Smooth muscle cell (in vitro differentiated cells): ENCODE results near the gene SRRM4. TPM values are rescaled to one million over a fixed set of nuclear protein-coding genes. Genes with fewer than 3 reads are reported as not detected.

Experiments used
- DNase-seq: peaks from one replicate; lab custom pipeline; 2025; ENCODE audit not compliant: unreplicated experiment; lab: John Stamatoyannopoulos, UW
- H2AFZ ChIP-seq: fragments of 200-600 bp; sonication (generic); 2 replicates; pipeline ENCODE4 v1.6.0; 2016; ENCODE audit warnings: antibody characterized with exemption, low read depth, mild to moderate bottlenecking
- H3F3A ChIP-seq: fragments of 200-600 bp; sonication (generic); 2 replicates; pipeline ENCODE4 v1.6.0; 2017; ENCODE audit warnings: antibody characterized with exemption, low read depth
- H3K27ac ChIP-seq: fragments of 200-600 bp; sonication (generic); 2 replicates; pipeline ENCODE4 v1.5.1; 2016; ENCODE audit warnings: low read depth, mild to moderate bottlenecking
- H3K27me3 ChIP-seq: fragments of 200-600 bp; sonication (generic); 2 replicates; pipeline ENCODE4 v1.6.1; 2016; ENCODE audit warnings: low read depth, mild to moderate bottlenecking
- H3K36me3 ChIP-seq: fragments of 200-600 bp; sonication (generic); 2 replicates; pipeline ENCODE4 v1.5.1; 2016; ENCODE audit warnings: low read depth
- H3K4me1 ChIP-seq: fragments of 200-600 bp; sonication (generic); 2 replicates; pipeline ENCODE4 v1.5.1; 2016; ENCODE audit warnings: low read depth
- H3K4me2 ChIP-seq: fragments of 200-600 bp; sonication (generic); 2 replicates; pipeline ENCODE4 v1.6.0; 2016; ENCODE audit warnings: mild to moderate bottlenecking
- H3K4me3 ChIP-seq: fragments of 200-600 bp; sonication (generic); 2 replicates; pipeline ENCODE4 v1.5.1; 2016; ENCODE audit warnings: mild to moderate bottlenecking
- H3K79me2 ChIP-seq: fragments of 200-600 bp; sonication (generic); 2 replicates; pipeline ENCODE4 v1.6.0; 2016; ENCODE audit warnings: low read depth, mild to moderate bottlenecking
- H3K9ac ChIP-seq: fragments of 200-600 bp; sonication (generic); 2 replicates; pipeline ENCODE4 v1.6.0; 2016; ENCODE audit warnings: low read depth
- H3K9me3 ChIP-seq: fragments of 200-600 bp; sonication (generic); replicated peaks from 2 replicates; pipeline ENCODE4 v1.5.1; 2016; ENCODE audit warnings: low read depth
- H4K20me1 ChIP-seq: fragments of 200-600 bp; sonication (generic); 2 replicates; pipeline ENCODE4 v1.6.0; 2016; ENCODE audit warnings: low read depth
- WGBS: methylation state at CpG from one replicate; pipeline ENCODE4 v1.1.7; 2016; ENCODE audit warnings: low lambda C conversion rate; 5-methylcytosine and 5-hydroxymethylcytosine counted together
- polyA plus RNA-seq: library from polyadenylated mRNA; unstranded; fragments of >200 nt; fragmentation: Nextera tagmentation; extraction: Ambion mirVana; gene quantifications from 2 replicates; pipeline ENCODE4 v1.2.1, GENCODE V29; 2016
- total RNA-seq: library from RNA; depleted of rRNA; stranded (reverse); fragments of >200 nt; gene quantifications from 2 replicates; pipeline ENCODE4 v1.2.3, GENCODE V29; 2014
- TF ChIP-seq, protein P1 (sequence below): fragments of 200-600 bp; sonication (generic); IDR thresholded peaks from 2 replicates; pipeline ENCODE4 v1.5.1; 2017; ENCODE audit warnings: borderline replicate concordance, mild to moderate bottlenecking, antibody characterized with exemption; ENCODE audit not compliant: insufficient read depth, poor library complexity, severe bottlenecking

The SRRM4 gene
- total and polyA plus RNA-seq, 2 experiments from 2014 or later = 0.04 TPM; not detected in 1

DNA sequence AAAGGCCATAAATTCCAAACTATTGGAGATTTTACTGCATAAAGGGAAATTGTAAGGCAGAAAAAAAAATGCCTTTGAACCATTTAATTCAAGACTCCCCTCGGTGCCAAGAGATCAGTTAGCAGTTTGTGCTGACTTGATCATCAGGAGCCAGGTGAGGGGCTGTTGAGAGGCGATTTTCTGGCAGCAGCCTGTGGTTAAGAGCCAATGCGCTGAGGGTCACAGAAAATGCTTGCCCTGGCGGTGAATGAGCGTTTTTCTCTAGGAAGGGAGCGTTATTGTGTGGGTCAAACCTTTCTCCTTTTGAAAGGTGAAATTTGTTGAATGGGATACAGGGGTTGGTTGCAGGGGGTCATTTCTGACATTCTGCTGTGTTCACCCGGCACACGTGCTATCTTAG, 4.7 kb downstream of the SRRM4 start:
- Histone ChIP-seq H3F3A (no peaks in the 10 kb centered on the region), H3K9me3 (no peaks in the 10 kb centered on the region), H2AFZ (no peak overlapping the region), H4K20me1 (no peaks in the 10 kb centered on the region), H3K4me1 (no peaks in the 10 kb centered on the region), H3K4me2 (no peak overlapping the region), H3K79me2 (no peaks in the 10 kb centered on the region), H3K4me3 (no peak overlapping the region), H3K36me3 (no peaks in the 10 kb centered on the region), H3K27ac (no peak overlapping the region), H3K9ac (no peak overlapping the region), H3K27me3 (peaks cover 59% of the 10 kb centered on the region)
- 35% methylated on average over 6 of the region's 8 CpGs for WGBS
- TF ChIP-seq, protein P1, sequence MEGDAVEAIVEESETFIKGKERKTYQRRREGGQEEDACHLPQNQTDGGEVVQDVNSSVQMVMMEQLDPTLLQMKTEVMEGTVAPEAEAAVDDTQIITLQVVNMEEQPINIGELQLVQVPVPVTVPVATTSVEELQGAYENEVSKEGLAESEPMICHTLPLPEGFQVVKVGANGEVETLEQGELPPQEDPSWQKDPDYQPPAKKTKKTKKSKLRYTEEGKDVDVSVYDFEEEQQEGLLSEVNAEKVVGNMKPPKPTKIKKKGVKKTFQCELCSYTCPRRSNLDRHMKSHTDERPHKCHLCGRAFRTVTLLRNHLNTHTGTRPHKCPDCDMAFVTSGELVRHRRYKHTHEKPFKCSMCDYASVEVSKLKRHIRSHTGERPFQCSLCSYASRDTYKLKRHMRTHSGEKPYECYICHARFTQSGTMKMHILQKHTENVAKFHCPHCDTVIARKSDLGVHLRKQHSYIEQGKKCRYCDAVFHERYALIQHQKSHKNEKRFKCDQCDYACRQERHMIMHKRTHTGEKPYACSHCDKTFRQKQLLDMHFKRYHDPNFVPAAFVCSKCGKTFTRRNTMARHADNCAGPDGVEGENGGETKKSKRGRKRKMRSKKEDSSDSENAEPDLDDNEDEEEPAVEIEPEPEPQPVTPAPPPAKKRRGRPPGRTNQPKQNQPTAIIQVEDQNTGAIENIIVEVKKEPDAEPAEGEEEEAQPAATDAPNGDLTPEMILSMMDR = no peak
- no peak for DNase-seq

DNA sequence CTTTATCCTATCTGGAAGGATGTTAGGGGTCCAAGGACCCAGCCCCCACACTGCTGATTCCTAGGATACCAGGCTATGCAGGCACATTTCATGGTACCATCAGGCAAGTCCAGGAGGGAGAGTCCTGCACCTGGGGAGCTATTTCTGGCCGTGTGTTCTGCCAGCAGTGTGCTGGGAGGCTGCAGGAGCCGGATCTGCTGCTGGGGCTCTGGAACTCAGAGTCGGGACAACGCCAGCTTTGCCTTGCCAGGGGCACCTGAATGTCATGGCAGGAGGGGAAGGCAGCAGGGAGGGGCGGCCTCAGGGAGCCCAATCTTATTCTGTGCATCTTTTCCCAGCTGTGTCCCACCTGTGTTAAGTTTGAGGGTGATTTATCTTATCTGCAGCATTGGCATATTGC, 17.8 kb downstream of the SRRM4 start:
- Histone ChIP-seq H4K20me1 (no peaks in the 10 kb centered on the region), H3F3A (no peaks in the 10 kb centered on the region), H3K27me3 (peaks cover 14% of the 10 kb centered on the region), H3K27ac (no peak overlapping the region), H3K79me2 (no peaks in the 10 kb centered on the region), H3K4me2 (no peak overlapping the region), H3K9ac (no peak overlapping the region), H3K36me3 (no peaks in the 10 kb centered on the region), H3K4me3 (no peak overlapping the region), H3K9me3 (no peaks in the 10 kb centered on the region), H2AFZ (no peak overlapping the region), H3K4me1 (peaks cover 2% of the 10 kb centered on the region)
- WGBS = 69% methylated on average over 5 of the region's 5 CpGs
- TF ChIP-seq, protein P1 = no peak
- DNase-seq = no peak

DNA sequence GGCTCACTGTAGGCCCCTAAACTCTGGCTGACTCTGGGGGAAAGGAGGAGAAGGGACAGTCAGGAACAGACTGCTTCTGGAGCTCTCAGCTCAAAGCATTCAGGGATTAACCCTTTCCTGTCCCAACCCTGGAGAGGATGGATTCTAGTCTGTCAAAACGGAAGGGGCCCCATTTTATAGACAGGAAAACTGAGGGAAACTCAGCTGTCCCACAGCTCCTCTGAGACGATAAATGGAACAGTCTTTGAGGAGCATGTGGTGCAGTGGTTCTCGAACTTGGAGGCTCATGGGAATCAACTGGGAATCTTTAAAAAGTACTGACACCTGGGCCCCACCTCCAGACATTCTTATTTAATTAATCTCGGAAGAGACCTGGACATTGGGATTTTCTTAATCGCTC, 23.7 kb downstream of the SRRM4 start:
- peaks cover 2% of the 10 kb centered on the region for H3K27me3 ChIP-seq
- WGBS = 77% methylated on average over 5 of the region's 5 CpGs
- TF ChIP-seq, protein P1 = no peak

DNA sequence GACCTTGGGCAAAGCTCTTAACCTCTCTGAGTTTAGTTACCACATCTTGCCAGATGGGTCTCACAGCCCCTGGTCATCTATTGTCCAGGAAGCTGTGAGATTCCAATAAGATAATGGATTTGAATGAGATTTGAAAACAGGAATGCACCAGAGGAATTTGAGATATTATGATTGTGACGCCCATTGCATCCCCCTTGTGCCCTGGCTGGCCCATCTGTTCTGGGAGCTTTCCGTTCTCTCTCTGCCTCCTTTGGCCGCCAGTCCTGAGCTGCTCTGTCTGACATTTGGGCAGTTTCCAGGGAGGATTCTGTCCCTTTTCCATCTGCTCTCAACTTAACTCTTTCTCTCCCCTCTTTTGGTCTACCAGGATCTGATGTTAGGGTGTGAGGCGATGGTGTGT, 24.6 kb downstream of the SRRM4 start:
- Histone ChIP-seq H3K27ac (no peak overlapping the region), H3K4me1 (peaks cover 29% of the 10 kb centered on the region), H3K9ac (no peak overlapping the region), H3K9me3 (no peaks in the 10 kb centered on the region), H3K36me3 (no peaks in the 10 kb centered on the region), H3F3A (no peaks in the 10 kb centered on the region), H3K4me2 (no peak overlapping the region), H4K20me1 (no peaks in the 10 kb centered on the region), H3K4me3 (no peak overlapping the region), H2AFZ (no peak overlapping the region), H3K79me2 (no peaks in the 10 kb centered on the region), H3K27me3 (no peaks in the 10 kb centered on the region)
- DNase-seq = no peak
- TF ChIP-seq, protein P1 = no peak
- 74% methylated on average over 4 of the region's 4 CpGs for WGBS

More for the DNA sequence above, 23.7 kb downstream of the SRRM4 start:
- no peak overlapping the region for H3K27ac ChIP-seq
- no peaks in the 10 kb centered on the region for H3K9me3 ChIP-seq
- H3K9ac ChIP-seq = no peak overlapping the region
- no peaks in the 10 kb centered on the region for H3K36me3 ChIP-seq
- no peak overlapping the region for H3K4me2 ChIP-seq
- peaks cover 29% of the 10 kb centered on the region for H3K4me1 ChIP-seq
- no peaks in the 10 kb centered on the region for H4K20me1 ChIP-seq
- no peak overlapping the region for H2AFZ ChIP-seq
- H3F3A ChIP-seq = no peaks in the 10 kb centered on the region
- DNase-seq = no peak
- H3K4me3 ChIP-seq = no peak overlapping the region
- H3K79me2 ChIP-seq = no peaks in the 10 kb centered on the region
